Loucy (cell line): ENCODE results near the gene TAF4B.

Source experiments
- H2AFZ ChIP-seq: fragments of 200-600 bp; sonication (generic); 2 replicates; pipeline ENCODE4 v1.6.0; 2016; ENCODE audit warnings: antibody characterized with exemption, mild to moderate bottlenecking, low read length, moderate library complexity
- H3F3A ChIP-seq: fragments of 200-600 bp; 2 replicates; pipeline ENCODE4 v1.6.0; 2016; ENCODE audit warnings: antibody characterized with exemption, low read depth, mild to moderate bottlenecking
- H3K27me3 ChIP-seq: fragments of 200-600 bp; sonication (generic); 2 replicates; pipeline ENCODE4 v1.6.1; 2014; ENCODE audit warnings: low read length, mild to moderate bottlenecking; ENCODE audit not compliant: insufficient read depth, poor library complexity, severe bottlenecking
- H3K36me3 ChIP-seq: fragments of 200-600 bp; sonication (generic); 2 replicates; pipeline ENCODE4 v1.6.1; 2016; ENCODE audit warnings: low read length; ENCODE audit not compliant: insufficient read depth
- H3K4me1 ChIP-seq: fragments of 200-600 bp; sonication (generic); 2 replicates; pipeline ENCODE4 v1.5.1; 2014; ENCODE audit warnings: low read length, mild to moderate bottlenecking; ENCODE audit not compliant: insufficient read depth, poor library complexity, severe bottlenecking
- H3K4me2 ChIP-seq: fragments of 200-600 bp; sonication (generic); 2 replicates; pipeline ENCODE4 v1.6.0; 2014; ENCODE audit warnings: antibody characterized with exemption, low read length, low read depth, mild to moderate bottlenecking; ENCODE audit not compliant: poor library complexity, severe bottlenecking
- H3K4me3 ChIP-seq: fragments of 200-600 bp; sonication (generic); 2 replicates; pipeline ENCODE4 v1.5.1; 2014; ENCODE audit warnings: low read length, mild to moderate bottlenecking, mixed read lengths; ENCODE audit not compliant: poor library complexity, severe bottlenecking
- H3K79me2 ChIP-seq: fragments of 200-600 bp; sonication (generic); 2 replicates; pipeline ENCODE4 v1.6.1; 2014; ENCODE audit warnings: low read length; ENCODE audit not compliant: insufficient read depth
- H3K9ac ChIP-seq: fragments of 200-600 bp; sonication (generic); 2 replicates; pipeline ENCODE4 v1.6.0; 2014; ENCODE audit warnings: mild to moderate bottlenecking, low read depth, low read length, moderate library complexity; ENCODE audit not compliant: poor library complexity, severe bottlenecking
- H3K9me2 ChIP-seq: fragments of 200-600 bp; sonication (generic); replicated peaks from 2 replicates; pipeline ENCODE4 v1.6.1; 2016; ENCODE audit warnings: low read depth, low read length, mixed read lengths
- H3K9me3 ChIP-seq: fragments of 200-600 bp; sonication (generic); 2 replicates; pipeline ENCODE4 v1.6.1; 2014; ENCODE audit warnings: mild to moderate bottlenecking, antibody characterized with exemption, low read length, low read depth; ENCODE audit not compliant: insufficient read depth
- H4K20me1 ChIP-seq: fragments of 200-600 bp; sonication (generic); 2 replicates; pipeline ENCODE4 v1.6.0; 2014; ENCODE audit warnings: antibody characterized with exemption, low read length, mild to moderate bottlenecking; ENCODE audit not compliant: insufficient read depth, poor library complexity, severe bottlenecking
- EZH2phosphoT487 ChIP-seq: fragments of 200-600 bp; IDR thresholded peaks from 2 replicates; pipeline ENCODE4 v1.6.1; 2018; ENCODE audit warnings: antibody characterized with exemption, mild to moderate bottlenecking, moderate library complexity, borderline replicate concordance
- TF ChIP-seq, protein P1 (sequence below): fragments of 200-600 bp; sonication (generic); conservative IDR thresholded peaks from 2 replicates; pipeline ENCODE4 v1.5.1; 2014; ENCODE audit warnings: mild to moderate bottlenecking, antibody characterized with exemption, low read length

The TAF4B gene

DNA sequence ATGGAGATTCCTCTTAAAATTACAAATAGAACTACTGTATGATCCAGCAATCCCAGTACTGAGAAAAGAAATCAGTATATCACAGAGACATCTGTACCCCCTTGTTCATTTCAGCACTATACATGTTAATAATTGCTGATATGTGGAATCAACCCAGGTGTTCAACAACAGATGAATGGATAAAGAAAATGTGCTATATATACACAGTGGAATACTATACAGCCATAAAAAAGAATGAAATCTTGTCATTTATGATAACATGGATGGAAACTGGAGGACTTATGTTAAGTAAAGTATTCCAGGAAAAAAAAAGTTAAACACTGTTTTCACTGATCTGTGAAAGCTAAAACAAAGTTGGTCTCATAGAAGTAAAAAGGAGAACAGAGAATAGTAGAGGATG, 124.7 kb downstream of the TAF4B start:
- no peaks in the 10 kb centered on the region for H3K4me1 ChIP-seq
- no peak overlapping the region for H3K4me2 ChIP-seq
- TF ChIP-seq, protein P1, sequence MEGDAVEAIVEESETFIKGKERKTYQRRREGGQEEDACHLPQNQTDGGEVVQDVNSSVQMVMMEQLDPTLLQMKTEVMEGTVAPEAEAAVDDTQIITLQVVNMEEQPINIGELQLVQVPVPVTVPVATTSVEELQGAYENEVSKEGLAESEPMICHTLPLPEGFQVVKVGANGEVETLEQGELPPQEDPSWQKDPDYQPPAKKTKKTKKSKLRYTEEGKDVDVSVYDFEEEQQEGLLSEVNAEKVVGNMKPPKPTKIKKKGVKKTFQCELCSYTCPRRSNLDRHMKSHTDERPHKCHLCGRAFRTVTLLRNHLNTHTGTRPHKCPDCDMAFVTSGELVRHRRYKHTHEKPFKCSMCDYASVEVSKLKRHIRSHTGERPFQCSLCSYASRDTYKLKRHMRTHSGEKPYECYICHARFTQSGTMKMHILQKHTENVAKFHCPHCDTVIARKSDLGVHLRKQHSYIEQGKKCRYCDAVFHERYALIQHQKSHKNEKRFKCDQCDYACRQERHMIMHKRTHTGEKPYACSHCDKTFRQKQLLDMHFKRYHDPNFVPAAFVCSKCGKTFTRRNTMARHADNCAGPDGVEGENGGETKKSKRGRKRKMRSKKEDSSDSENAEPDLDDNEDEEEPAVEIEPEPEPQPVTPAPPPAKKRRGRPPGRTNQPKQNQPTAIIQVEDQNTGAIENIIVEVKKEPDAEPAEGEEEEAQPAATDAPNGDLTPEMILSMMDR, result no peak
- TF ChIP-seq EZH2phosphoT487, result no peak

DNA sequence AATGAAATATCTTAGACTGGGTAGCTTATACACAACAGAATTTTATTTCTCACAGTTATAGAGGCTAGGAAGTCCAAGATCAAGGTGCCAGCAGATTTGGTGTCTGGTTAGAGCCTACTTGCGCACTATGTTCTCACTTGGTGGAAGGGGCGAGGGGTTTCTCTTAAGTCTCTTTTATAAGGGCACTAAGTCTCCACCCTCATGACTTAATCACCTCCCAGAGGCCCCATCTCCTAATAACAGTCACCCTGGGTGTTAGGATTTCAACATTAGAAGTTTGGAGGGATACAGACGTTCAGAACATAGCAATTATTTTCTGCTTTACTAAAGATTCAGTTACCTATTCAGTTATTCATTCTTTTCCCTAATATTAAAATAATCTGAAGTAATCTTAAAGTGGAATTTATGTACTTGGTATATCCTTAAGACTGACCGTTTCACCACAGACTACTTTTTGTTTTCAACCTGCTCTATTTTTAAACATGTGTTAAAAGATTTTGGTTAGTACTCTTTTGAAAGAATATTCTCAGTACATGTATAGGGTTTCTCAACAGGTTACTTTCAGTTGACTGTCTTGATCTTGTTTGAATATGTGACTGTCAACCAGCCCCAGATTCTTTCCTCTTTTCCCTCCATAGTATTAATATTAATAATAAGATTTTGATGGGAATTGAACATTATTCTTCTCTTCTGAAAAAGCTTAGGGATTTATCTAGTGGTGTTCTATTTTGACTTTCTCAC, 130.0 kb downstream of the TAF4B start:
- Histone ChIP-seq H3K4me1 (no peaks in the 10 kb centered on the region), H3K9me2 (no peaks in the 10 kb centered on the region), H3K27me3 (no peaks in the 10 kb centered on the region), H3K4me2 (no peak overlapping the region), H2AFZ (no peak overlapping the region), H3K9ac (no peak overlapping the region), H3K36me3 (peaks cover 19% of the 10 kb centered on the region), H3K4me3 (no peak overlapping the region), H3F3A (no peaks in the 10 kb centered on the region), H4K20me1 (no peaks in the 10 kb centered on the region), H3K9me3 (no peaks in the 10 kb centered on the region), H3K79me2 (no peaks in the 10 kb centered on the region)
- no peak for TF ChIP-seq EZH2phosphoT487

More for the DNA sequence above, 124.7 kb downstream of the TAF4B start:
- peaks cover 8% of the 10 kb centered on the region for H3K36me3 ChIP-seq
- H3K79me2 ChIP-seq, result no peaks in the 10 kb centered on the region
- no peak overlapping the region for H3K9ac ChIP-seq
- H3K9me2 ChIP-seq, result no peaks in the 10 kb centered on the region
- no peaks in the 10 kb centered on the region for H4K20me1 ChIP-seq
- H3K4me3 ChIP-seq, result no peak overlapping the region
- no peaks in the 10 kb centered on the region for H3K27me3 ChIP-seq
- peaks cover 12% of the 10 kb centered on the region for H3K9me3 ChIP-seq
- no peaks in the 10 kb centered on the region for H3F3A ChIP-seq
- no peak overlapping the region for H2AFZ ChIP-seq

DNA sequence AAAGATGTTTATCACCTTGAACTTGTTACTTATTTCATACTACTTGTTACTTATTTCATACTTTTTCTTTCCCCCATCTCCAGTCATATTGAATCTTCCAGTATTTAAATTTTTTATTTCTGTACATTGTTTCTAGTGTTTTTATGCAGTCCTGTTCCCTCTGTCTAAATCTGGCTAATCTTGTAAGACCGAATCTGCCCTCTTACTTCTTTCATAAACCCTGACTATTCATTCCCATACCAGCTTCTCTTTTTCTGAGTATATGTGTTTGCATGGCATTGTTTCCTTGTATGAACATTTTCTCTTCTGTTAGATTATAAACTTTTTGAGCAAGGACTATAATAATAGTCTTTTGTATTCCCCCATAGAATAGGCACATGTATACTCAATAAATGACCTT, 131.7 kb downstream of the TAF4B start:
- Histone ChIP-seq H4K20me1 (no peaks in the 10 kb centered on the region), H3F3A (no peaks in the 10 kb centered on the region), H3K4me1 (no peaks in the 10 kb centered on the region), H3K79me2 (no peaks in the 10 kb centered on the region), H3K9me2 (no peaks in the 10 kb centered on the region), H2AFZ (no peak overlapping the region), H3K4me3 (no peak overlapping the region), H3K4me2 (no peak overlapping the region), H3K9me3 (no peaks in the 10 kb centered on the region), H3K27me3 (no peaks in the 10 kb centered on the region), H3K9ac (no peak overlapping the region), H3K36me3 (peaks cover 19% of the 10 kb centered on the region)
- no peak for TF ChIP-seq EZH2phosphoT487
- TF ChIP-seq, protein P1, result no peak

DNA sequence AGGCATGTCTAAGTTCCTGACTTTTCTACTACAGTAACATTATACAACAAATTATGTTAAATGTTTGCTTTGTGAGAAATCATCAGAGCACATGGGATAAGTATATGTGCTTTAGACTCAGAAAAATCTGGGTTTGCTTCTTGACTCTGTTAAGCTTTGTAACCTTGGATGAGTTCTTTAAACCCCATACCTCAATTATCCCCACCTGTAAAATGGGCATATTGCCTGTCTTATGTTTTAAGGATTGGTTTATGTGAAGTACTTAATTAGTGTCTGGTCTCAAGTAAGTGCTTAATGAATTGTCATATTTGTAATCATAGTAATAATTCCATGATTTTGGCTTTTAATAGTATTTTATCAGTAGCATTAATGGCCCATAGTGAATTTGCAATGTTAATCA, 135.8 kb downstream of the TAF4B start:
- no peak overlapping the region for H3K4me2 ChIP-seq
- no peak overlapping the region for H3K4me3 ChIP-seq
- H3K9ac ChIP-seq, result no peak overlapping the region
- no peak overlapping the region for H2AFZ ChIP-seq
- no peaks in the 10 kb centered on the region for H3K79me2 ChIP-seq
- H3K9me3 ChIP-seq, result no peaks in the 10 kb centered on the region
- H3K27me3 ChIP-seq, result no peaks in the 10 kb centered on the region
- H3K36me3 ChIP-seq, result peaks cover 24% of the 10 kb centered on the region
- no peaks in the 10 kb centered on the region for H3F3A ChIP-seq
- H3K9me2 ChIP-seq, result no peaks in the 10 kb centered on the region
- TF ChIP-seq, protein P1, result no peak
- no peak for TF ChIP-seq EZH2phosphoT487
- no peaks in the 10 kb centered on the region for H4K20me1 ChIP-seq
- no peaks in the 10 kb centered on the region for H3K4me1 ChIP-seq
